Epithelial cell of proximal tubule (primary cell): Measurements from ENCODE around the gene SDCCAG8. TPM values are rescaled to one million over a fixed set of nuclear protein-coding genes. Genes with fewer than 3 reads are reported as not detected.

Experiments
- DNase-seq: peaks from one replicate; pipeline ENCODE4 v3.0.0-alpha.2; 2011; ENCODE audit warnings: low read depth
- H3K4me3 ChIP-seq: 2 replicates; pipeline ENCODE4 v1.5.1; 2011; ENCODE audit warnings: low read depth, mild to moderate bottlenecking, low read length
- CTCF ChIP-seq: conservative IDR thresholded peaks from 2 replicates; pipeline ENCODE4 v1.5.1; 2012; ENCODE audit warnings: low read depth, mild to moderate bottlenecking, low read length
- total RNA-seq: library from RNA; depleted of rRNA; stranded (reverse); fragments of >200 nt; gene quantifications from 2 replicates; pipeline ENCODE4 v1.2.3, GENCODE V29; 2015

Gene SDCCAG8
- total RNA-seq, 1 donor from 2014 or later = 86.9 TPM

GRCh38 chr1:243465738-243466137 is 209.9 kb downstream of the SDCCAG8 start:
- DNase-seq = no peak
- no peak for TF ChIP-seq CTCF
- H3K4me3 ChIP-seq = no peak overlapping the region

GRCh38 chr1:243469497-243469896 is 213.7 kb downstream of the SDCCAG8 start:
- H3K4me3 ChIP-seq = no peak overlapping the region
- TF ChIP-seq CTCF = no peak
- no peak for DNase-seq

- TF ChIP-seq CTCF = no peak
- H3K4me3 ChIP-seq = no peak overlapping the region
- DNase-seq = no peak
These were observed 214.7 kb downstream of the SDCCAG8 start for GRCh38 chr1:243470502-243470901.

DNA sequence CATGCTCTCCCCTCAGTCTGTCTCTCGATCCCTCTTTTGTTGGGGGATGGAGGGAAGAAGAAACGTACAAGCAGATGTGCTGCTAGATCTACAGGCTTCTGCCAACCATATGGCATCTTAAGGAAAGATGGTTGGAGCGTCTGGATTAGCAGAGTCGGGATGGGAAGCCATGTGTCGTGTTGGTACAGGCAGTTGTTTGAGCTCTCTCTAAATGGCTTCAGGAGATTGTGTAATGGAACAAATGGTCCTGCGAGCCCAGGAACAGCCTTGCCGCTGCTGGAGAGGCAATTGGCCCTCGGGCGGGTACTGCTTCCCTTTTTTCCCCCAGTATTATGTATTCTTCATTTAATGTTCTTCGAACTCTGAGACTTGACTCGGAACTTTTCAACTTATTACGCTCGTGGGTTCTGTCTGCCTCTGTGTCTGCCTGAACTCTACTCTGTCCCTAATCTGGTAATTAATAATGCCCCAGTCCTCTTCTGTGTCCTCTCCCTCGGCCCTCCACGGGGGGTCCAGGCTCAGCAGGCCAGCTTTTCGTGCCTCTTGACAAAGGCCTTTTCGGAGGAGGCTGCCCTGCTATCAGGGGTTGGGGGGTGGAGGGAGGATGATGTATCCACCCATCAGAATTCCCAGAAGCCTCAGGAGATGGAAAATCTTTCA is 215.3 kb downstream of the SDCCAG8 start:
- no peak for DNase-seq
- TF ChIP-seq CTCF = no peak
- H3K4me3 ChIP-seq = no peak overlapping the region

GRCh38 chr1:243471754-243472745 is 216.2 kb downstream of the SDCCAG8 start:
- DNase-seq = no peak
- H3K4me3 ChIP-seq = no peak overlapping the region
- no peak for TF ChIP-seq CTCF

GRCh38 chr1:243473227-243474135 is 217.6 kb downstream of the SDCCAG8 start:
- TF ChIP-seq CTCF = no peak
- peak overlapping the region; percentile 51 for H3K4me3 ChIP-seq
- DNase-seq = no peak
